NCI-H82 treated with DMSO at 0.1 percent for 48 hours (cell line): ENCODE results near the gene METTL6.
"Not testable (repeated sequence)": the region's sequence is repeated elsewhere in the genome, so short reads cannot be mapped to it uniquely, and the experiment has no call there.

Source experiments
- DNase-seq: peaks from one replicate; lab custom pipeline; 2025; ENCODE audit not compliant: unreplicated experiment; lab: John Stamatoyannopoulos, UW

METTL6 gene

GRCh38 chr3:15427182-15427880 lies at the start of gene METTL6, which contains the start of gene EAF1:
METTL6 (minus strand) TSS chr3:15427544; CDS start chr3:15426511, 1,033 bp downstream.
EAF1 (plus strand) TSS chr3:15427598; CDS start chr3:15427780, 182 bp downstream.
- peak; percentile 2 for DNase-seq

GRCh38 chr3:15476378-15476777 lies 49.0 kb upstream of the METTL6 start:
- peak; percentile 59 for DNase-seq

- no peak for DNase-seq
These were observed 47.8 kb upstream of the METTL6 start for GRCh38 chr3:15475161-15475560.

- DNase-seq: no peak
These were observed 44.5 kb upstream of the METTL6 start for GRCh38 chr3:15471861-15472260.

- no peak for DNase-seq
These were observed 43.5 kb upstream of the METTL6 start for GRCh38 chr3:15470849-15471248.

GRCh38 chr3:15470261-15470660 lies 42.9 kb upstream of the METTL6 start:
- no peak for DNase-seq

- DNase-seq: peak; percentile 34
These were observed 40.2 kb upstream of the METTL6 start for GRCh38 chr3:15467227-15468181.

- DNase-seq: no peak
These were observed 38.7 kb upstream of the METTL6 start for GRCh38 chr3:15465876-15466585.

- no peak for DNase-seq
These were observed 35.1 kb upstream of the METTL6 start for GRCh38 chr3:15462451-15462850.

GRCh38 chr3:15460891-15461531 lies 33.7 kb upstream of the METTL6 start:
- DNase-seq: peak; percentile 11

- DNase-seq: no peak
These were observed 31.0 kb upstream of the METTL6 start for GRCh38 chr3:15458212-15458780.

- DNase-seq: not testable (repeated sequence)
These were observed 29.6 kb upstream of the METTL6 start for GRCh38 chr3:15456915-15457314.

- DNase-seq: no peak
These were observed 29.0 kb upstream of the METTL6 start for GRCh38 chr3:15456321-15456720.

GRCh38 chr3:15455756-15456155 lies 28.4 kb upstream of the METTL6 start:
- no peak for DNase-seq

GRCh38 chr3:15454965-15455364 lies 27.6 kb upstream of the METTL6 start:
- DNase-seq: no peak

GRCh38 chr3:15453991-15454625 lies 26.8 kb upstream of the METTL6 start:
- no peak for DNase-seq

- no peak for DNase-seq
These were observed 26.2 kb upstream of the METTL6 start for GRCh38 chr3:15453501-15453900.

- no peak for DNase-seq
These were observed 25.6 kb upstream of the METTL6 start for GRCh38 chr3:15452961-15453360.

- no peak for DNase-seq
These were observed 24.8 kb upstream of the METTL6 start for GRCh38 chr3:15452156-15452555.
